ENCODE data around the gene BICC1.

The BICC1 gene

GRCh38 chr10:58746474-58747185, 234.0 kb downstream of the BICC1 start:
- DNase-seq (ENCODE audit: low read depth in 2 of 2) = no peak

- no peak for DNase-seq (ENCODE audit: low read depth in 2 of 2)
Measured at GRCh38 chr10:58747687-58748086, 235.0 kb downstream of the BICC1 start.

- DNase-seq (ENCODE audit: low read depth in 2 of 2) = no peak
Measured at GRCh38 chr10:58752665-58753064, 240.0 kb downstream of the BICC1 start.

- no peak for DNase-seq (ENCODE audit: low read depth in 2 of 2)
Measured at GRCh38 chr10:58753425-58753824, 240.8 kb downstream of the BICC1 start.

GRCh38 chr10:58754469-58755339, 242.0 kb downstream of the BICC1 start:
- no peak for DNase-seq (ENCODE audit: low read depth in 2 of 2)

- no peak for DNase-seq (ENCODE audit: low read depth in 2 of 2)
Measured at GRCh38 chr10:58755340-58755610, 242.6 kb downstream of the BICC1 start.

- DNase-seq (ENCODE audit: low read depth in 2 of 2) = no peak
Measured at GRCh38 chr10:58755677-58756076, 243.0 kb downstream of the BICC1 start.

- DNase-seq (ENCODE audit: low read depth in 2 of 2) = no peak
Measured at GRCh38 chr10:58756130-58756719, 243.6 kb downstream of the BICC1 start.

GRCh38 chr10:58757352-58758065, 244.8 kb downstream of the BICC1 start:
- no peak for DNase-seq (ENCODE audit: low read depth in 2 of 2)

GRCh38 chr10:58758321-58758720, 245.6 kb downstream of the BICC1 start:
- DNase-seq (ENCODE audit: low read depth in 2 of 2) = no peak

- DNase-seq (ENCODE audit: low read depth in 2 of 2) = no peak
Measured at GRCh38 chr10:58764087-58764747, 251.5 kb downstream of the BICC1 start.

- no peak for DNase-seq (ENCODE audit: low read depth in 2 of 2)
Measured at GRCh38 chr10:58765910-58766309, 253.2 kb downstream of the BICC1 start.

GRCh38 chr10:58767652-58768051, 255.0 kb downstream of the BICC1 start:
- no peak for DNase-seq (ENCODE audit: low read depth in 2 of 2)

GRCh38 chr10:58771863-58772262, 259.2 kb downstream of the BICC1 start:
- no peak for DNase-seq (ENCODE audit: low read depth in 2 of 2)

- DNase-seq (ENCODE audit: low read depth in 2 of 2) = no peak
Measured at GRCh38 chr10:58772758-58773157, 260.1 kb downstream of the BICC1 start.

GRCh38 chr10:58773341-58773740, 260.7 kb downstream of the BICC1 start:
- no peak for DNase-seq (ENCODE audit: low read depth in 2 of 2)

GRCh38 chr10:58773944-58774343, 261.3 kb downstream of the BICC1 start:
- no peak for DNase-seq (ENCODE audit: low read depth in 2 of 2)

- DNase-seq (ENCODE audit: low read depth in 2 of 2) = no peak
Measured at GRCh38 chr10:58775960-58776567, 263.4 kb downstream of the BICC1 start.

- DNase-seq (ENCODE audit: low read depth in 2 of 2) = no peak
Measured at GRCh38 chr10:58776568-58777318, 264.1 kb downstream of the BICC1 start.

- no peak for DNase-seq (ENCODE audit: low read depth in 2 of 2)
Measured at GRCh38 chr10:58778966-58779365, 266.3 kb downstream of the BICC1 start.

GRCh38 chr10:58779594-58779993, 266.9 kb downstream of the BICC1 start:
- no peak for DNase-seq (ENCODE audit: low read depth in 2 of 2)

All from activated CD4-positive, alpha-beta T cell treated with anti-CD3 and anti-CD28 coated beads for 24 hours (primary cell).